Muscle of arm (tissue), 14 donors: ENCODE results near the gene C1orf53. TPM values are rescaled to one million over a fixed set of nuclear protein-coding genes. Genes with fewer than 3 reads are reported as not detected.
"Not testable (repeated sequence)": the region's sequence is repeated elsewhere in the genome, so short reads cannot be mapped to it uniquely, and the experiment has no call there.

Experiments used
- DNase-seq: peaks from one replicate; pipeline ENCODE4 v3.0.0-alpha.2; 2013
- long read RNA-seq, 11 donors: transcript quantifications; one replicate each; lab custom pipeline, GENCODE V29; 2026
- polyA plus RNA-seq, 12 donors: library from polyadenylated mRNA; unstranded; fragments of 120-200 nt; gene quantifications; one replicate each; pipeline ENCODE4 v1.2.1, GENCODE V29; 2013; ENCODE audit not compliant: insufficient read length in 12 of 12

Gene C1orf53
- 1 to 10 TPM in 9 of 12 donors, under 1 TPM in 1, not detected in 2; 0.92 to 2.9 (median 1.6) TPM for polyA plus RNA-seq
- long read RNA-seq, donor 1, transcript C1orf53-201 (3 exons, 588 nt): major isoform, 13 of 13 reads
- long read RNA-seq, donor 1, partial matches to known transcripts: 0 of 13 reads
- long read RNA-seq, donor 1, other reads (novel, unspliced or antisense): 0 of 13 reads
- long read RNA-seq, donor 2, partial matches to known transcripts: 0 of 3 reads
- long read RNA-seq, donor 2, other reads (novel, unspliced or antisense): 0 of 3 reads
- long read RNA-seq, donor 3, partial matches to known transcripts: 0 of 1 reads
- long read RNA-seq, donor 3, other reads (novel, unspliced or antisense): 0 of 1 reads
- long read RNA-seq, donor 4, partial matches to known transcripts: 0 of 1 reads
- long read RNA-seq, donor 4, other reads (novel, unspliced or antisense): 0 of 1 reads
- long read RNA-seq, donor 5, transcript C1orf53-201 (3 exons, 588 nt): major isoform, 8 of 8 reads
- long read RNA-seq, donor 5, partial matches to known transcripts: 0 of 8 reads
- long read RNA-seq, donor 5, other reads (novel, unspliced or antisense): 0 of 8 reads
- long read RNA-seq, donor 6, partial matches to known transcripts: 0 of 3 reads
- long read RNA-seq, donor 6, other reads (novel, unspliced or antisense): 0 of 3 reads
- long read RNA-seq, donor 7: 0 reads
- long read RNA-seq, donor 8, partial matches to known transcripts: 0 of 3 reads
- long read RNA-seq, donor 8, other reads (novel, unspliced or antisense): 0 of 3 reads
- long read RNA-seq, donor 9, partial matches to known transcripts: 0 of 3 reads
- long read RNA-seq, donor 9, other reads (novel, unspliced or antisense): 0 of 3 reads
- long read RNA-seq, donor 10, partial matches to known transcripts: 0 of 2 reads
- long read RNA-seq, donor 10, other reads (novel, unspliced or antisense): 0 of 2 reads
- long read RNA-seq, donor 11, partial matches to known transcripts: 0 of 4 reads
- long read RNA-seq, donor 11, other reads (novel, unspliced or antisense): 0 of 4 reads

DNA sequence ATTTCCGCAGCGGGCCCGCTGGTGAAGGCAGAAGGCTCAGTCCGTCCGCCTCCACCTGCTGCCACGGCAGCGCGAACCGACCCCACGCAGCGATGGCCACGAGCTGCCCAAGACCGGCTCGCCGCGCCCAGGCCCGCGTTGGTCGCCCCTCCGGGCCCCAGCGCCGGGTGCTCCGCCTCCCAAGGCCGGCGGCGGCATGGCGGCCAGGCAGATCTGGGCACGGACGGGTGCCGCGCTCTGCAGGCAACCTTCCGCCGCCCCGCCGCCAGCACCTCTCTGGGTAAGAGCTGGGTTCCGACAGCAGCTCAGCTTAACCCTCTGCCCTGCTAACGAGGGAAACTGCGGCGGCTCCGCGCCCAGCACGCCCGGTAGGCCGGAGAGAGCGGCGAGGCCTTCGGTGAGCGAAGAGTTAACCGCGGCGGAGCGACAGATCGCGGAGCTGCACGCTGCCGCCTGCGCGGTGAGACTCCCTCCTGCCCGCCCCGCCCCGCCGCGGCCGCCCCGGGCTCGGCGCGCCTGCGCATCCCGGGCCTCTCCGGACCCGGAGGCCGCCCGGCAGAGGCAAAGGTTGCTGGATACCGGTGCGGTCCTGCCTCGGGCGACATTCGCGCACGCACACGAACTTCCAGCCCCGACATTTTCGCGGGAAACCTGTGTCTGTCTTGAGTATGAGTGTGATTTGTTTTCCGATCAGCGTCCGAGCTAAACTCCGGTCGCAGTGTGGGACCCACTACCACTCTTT, at the start of gene C1orf53:
Gene C1orf53 (plus strand): TSS at position 177 of the 742 bp plus-strand sequence. CDS start 20 bp downstream, at position 197.
- peak; percentile 85 for DNase-seq

DNA sequence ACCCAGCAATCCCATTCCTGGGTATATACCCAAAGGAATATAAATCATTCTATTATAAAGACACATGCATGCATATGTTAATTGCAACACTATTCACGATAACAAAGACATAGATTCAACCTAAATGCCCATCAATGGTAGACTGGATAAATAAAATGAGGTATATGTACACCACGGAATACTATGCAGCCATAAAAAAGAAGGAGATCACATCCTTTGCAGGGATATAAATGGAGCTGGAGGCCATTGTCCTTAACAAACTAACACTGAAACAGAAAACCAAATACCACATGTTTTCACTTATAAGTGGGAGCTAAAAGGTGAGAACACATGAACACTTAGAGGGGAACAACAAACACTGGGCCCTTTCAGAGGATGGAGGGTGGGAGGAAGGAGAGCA, 46.7 kb upstream of the C1orf53 start:
- not testable (repeated sequence) for DNase-seq

DNA sequence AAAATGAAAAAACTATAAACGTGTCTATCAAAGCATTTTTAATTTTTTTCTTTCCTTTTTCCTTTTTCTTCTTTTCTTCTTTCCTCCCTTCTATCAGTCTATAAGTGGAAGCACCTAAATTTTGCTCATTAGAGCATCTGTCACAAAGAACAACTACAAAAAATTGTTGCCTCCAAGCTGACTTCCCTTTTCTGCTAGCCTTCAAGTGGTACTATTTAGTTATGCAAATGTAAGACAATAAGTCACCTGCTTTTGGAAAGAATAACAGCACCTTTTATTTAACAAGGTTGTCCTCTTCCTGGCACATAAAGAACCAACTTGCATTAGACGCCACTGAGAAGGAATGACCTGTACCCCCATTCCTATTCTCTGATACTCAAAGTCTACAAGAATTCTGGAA, 45.0 kb upstream of the C1orf53 start:
- DNase-seq: no peak

DNA sequence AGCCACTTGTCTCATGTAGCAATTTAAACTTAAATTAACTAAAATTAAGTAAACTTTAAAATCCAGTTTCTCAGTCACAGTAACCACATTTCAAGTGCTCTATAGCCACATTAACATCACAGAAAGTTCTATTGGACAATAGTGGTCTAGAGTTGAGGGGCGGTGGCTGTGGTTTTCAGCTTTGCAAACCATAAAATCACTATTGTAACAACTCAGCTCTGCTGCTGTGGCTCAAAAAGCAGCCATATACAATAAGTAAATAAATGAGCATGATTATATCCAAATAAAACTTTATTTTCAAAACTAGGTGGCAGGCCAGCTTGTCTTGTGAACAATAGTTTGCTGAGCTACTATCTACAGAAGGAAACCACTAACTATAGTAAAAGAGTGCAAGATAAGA, 43.4 kb upstream of the C1orf53 start:
- no peak for DNase-seq

DNA sequence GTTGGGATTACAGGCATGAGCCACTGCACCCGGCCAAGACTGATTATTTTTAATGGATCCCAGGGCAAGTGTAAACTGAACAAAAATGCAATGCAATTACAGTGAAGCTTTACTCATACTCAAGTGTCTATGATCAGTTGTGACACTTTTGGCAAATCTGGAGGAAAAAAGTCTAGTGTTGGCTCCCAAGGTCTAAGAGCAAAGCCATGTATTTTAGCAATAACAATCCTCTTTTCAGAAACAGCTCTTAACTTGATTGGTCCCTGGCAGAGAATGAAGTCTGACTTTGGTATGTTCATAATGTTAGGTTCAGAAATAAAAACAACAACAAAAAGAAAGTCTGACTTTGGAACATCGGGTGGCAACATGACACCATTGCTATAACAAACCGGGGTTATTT, 40.2 kb upstream of the C1orf53 start:
- DNase-seq: no peak

DNA sequence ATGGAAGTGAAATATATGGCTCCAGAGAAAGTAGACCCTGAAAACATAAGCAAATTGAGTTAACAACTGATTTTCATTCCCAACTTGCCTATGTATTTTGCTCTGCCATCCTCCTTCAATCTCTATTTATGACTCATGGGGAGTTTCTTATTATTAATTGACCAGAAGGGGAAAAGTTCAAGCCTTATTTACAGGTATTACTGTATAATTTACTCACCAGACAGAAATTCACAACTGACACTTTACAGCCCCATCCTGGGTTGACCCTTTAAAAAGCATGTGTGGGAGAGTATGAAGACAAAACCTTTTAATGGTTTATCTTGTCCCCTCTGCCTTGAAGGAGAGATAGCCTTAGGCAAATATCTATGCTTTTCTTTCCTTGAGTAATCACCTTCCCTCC, 39.8 kb upstream of the C1orf53 start:
- no peak for DNase-seq

DNA sequence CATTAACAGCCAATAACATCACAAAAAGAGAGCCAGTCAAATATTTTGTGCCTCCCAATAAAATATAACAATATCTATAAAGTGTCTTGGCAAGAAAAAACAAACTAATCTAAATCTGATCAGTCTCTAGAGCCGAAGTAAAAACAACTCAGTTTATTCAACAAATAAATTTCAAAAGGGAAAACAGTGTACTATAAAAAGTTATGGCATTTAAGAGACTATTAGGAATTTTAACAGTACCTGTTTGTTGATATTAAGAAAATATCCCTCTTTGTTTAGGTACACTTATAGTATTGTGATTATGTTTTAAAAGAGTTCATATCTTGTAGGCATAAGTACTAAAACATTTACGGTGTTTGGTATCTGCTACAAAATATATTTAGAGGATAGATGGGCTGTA, 36.6 kb upstream of the C1orf53 start:
- no peak for DNase-seq

DNA sequence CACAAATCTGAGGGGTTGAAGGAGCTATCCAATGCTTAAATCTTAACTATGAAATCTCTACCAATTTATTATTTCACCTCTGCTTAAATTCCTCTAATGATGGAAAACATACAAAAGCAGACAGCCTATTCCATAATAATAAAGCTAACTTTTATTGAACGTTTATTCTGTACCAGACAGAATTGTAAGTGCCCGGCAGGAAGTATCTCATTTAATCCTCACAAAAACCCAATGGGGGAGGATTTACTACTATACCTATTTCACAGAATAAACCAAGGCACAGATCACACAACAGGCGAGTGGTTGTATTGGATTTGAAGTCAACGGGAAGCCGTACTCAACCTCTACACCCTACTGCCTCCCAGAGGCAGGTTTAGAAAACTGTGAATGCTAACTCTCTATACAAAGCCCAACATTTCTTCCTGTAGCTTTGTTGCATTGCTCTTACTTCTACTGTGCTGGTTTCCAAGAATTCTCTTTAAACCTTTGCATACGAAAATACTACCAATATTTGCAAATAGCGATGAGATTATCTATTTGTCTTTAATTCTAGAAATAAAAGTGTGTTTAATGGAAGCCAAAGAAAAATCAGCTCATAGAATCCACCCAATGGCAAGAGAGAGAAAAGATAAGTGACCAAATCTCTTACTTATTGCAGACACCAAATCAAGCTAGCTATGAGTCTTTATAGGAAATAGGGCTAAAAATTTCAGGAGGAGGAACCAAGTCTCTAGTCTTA, 33.5 kb upstream of the C1orf53 start:
- DNase-seq: peak; percentile 13

DNA sequence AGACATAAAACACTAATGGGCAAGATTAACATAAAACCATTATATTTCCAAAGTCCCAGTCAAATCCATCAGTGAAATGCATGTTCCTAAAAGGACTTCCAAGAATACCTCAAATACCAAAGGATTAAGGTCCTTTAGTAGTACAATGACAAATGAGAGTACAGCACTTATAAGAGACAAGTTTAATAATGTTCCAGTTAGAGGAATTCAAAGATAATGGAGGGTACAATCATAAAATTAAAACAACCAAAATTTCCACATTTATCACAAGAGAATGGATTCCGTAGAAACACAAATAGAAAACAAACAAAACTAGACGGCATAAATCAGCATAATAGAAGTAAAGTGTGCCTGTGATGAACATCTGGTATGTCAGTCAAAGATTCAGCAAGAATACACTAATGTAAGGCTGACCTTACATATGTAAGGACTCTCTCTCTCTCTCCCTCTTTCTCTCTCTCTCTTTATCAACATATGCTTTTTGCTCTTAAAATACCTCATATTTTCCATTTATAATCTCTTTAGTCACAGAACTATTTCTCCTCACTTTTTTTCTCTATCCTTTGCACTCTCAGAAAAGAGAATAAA, 32.8 kb upstream of the C1orf53 start:
- DNase-seq: no peak

DNA sequence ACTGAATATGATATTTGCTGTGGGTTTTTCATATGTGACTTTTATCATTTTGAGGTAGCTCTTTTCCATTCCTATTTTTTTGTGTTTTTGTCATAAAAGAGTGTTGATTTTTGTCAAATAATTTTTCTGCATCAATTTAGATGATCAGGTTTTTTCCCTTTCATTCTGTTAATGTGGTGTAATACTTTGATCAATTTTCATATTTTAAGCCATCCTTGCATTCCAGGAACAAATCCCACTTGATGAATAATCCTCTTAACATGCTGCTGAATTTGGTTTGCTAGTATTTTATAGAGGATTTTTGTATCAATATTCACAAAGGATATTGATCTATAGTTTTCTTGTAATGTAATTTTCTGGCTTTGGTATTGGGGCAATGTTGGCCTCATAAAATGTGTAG, 25.5 kb upstream of the C1orf53 start:
- no peak for DNase-seq

DNA sequence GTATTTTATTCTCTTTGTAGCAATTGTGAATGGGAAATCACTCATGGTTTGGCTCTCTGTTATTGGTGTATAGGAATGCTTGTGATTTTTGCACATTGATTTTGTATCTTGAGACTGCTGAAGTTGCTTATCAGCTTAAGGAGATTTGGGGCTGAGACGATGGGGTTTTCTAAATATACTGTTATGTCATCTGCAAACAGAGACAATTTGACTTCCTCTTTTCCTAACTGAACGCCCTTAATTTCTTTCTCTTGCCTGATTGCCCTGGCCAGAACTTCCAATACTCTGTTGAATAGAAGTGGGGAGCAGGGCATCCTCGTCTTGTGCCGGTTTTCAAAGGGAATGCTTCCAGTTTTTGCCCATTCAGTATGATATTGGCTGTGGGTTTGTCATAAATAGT, 22.0 kb upstream of the C1orf53 start:
- not testable (repeated sequence) for DNase-seq

DNA sequence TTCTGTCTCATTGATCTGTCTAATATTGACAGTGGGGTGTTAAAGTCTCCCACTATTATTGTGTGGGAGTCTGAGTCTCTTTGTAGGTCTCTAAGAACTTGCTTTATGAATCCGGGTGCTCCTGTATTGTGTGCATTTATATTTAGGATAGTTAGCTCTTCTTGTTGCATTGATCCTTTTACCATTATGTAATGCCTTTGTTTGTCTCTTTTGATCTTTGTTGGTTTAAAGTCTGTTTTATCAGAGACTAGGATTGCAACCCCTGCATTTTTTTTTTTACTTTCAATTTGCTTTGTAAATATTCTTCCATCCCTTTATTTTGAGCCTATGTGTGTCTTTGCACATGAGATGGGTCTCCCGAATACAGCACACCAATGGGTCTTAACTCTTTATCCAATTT, 20.2 kb upstream of the C1orf53 start:
- DNase-seq: not testable (repeated sequence)

DNA sequence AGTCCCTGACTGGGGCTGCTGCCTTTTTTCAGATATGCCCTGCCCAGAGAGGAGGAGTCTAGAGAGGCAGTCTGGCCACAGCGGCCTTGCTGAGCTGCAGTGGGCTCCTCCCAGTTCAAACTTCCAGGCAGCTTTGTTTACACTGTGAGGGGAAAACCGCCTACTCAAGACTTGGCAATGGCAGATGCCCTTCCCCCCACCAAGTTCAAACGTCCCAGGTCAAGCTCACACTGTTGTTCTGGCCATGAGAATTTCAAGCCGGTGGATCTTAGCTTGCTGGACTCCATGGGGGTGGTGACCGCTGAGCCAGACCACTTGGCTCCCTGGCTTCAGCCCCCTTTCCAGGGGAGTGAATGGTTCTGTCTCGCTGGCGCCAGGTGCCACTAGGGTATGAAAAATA, 18.3 kb upstream of the C1orf53 start:
- DNase-seq: no peak

DNA sequence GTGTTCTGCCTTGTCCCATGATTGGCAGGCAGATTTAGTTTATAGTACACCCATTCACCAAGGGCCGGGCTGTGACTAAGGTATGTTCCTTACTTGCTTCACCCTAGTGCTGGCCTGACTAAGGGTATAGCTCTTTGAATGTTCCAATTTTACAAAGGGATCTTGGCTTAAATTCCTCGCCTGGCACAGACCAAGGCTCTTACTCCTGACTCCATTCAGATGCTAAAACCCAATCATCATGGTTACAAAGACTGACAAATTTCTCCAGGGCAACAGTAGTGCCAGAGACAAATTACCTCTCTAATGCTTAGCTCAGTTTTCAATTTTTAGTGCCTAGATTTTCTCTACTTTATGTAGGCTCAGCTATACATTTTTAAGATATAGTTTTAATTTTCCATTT, 11.5 kb upstream of the C1orf53 start:
- DNase-seq: no peak

DNA sequence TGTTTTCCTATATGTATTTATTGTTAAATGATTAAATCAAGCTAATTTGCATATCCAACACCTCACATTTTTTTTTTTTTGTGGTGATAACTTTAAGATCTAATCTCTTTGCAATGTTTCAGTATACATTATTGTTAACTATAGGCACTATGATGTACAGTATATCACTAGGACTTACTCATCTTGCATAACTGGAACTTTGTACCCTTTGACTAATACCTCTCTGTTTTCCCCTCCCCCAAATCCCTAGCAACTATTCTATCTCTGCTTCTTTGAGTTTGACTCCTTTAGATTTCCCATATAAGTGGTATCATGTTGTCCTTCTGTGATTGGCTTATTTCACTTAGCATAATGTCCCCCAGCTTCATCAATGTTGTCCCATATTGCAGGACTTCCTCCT, 9.7 kb upstream of the C1orf53 start:
- DNase-seq: no peak

DNA sequence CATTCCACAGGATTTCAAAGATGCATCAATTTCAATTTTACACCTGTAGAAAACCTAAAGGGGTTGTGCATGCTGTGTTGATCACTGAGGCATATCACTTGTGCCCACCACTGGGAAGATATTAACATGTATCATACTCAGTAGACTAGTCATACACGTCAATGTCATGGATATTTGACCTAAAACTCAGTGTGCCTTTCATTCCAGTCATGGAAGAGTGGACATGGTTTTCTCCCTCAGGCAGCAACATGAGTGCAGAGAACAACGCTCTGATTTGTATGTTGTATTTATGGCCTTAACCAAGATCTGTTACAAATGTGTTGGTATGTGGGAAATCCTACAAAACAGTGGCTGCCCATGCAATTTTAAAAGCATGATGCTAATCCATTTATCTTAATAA, 6.1 kb upstream of the C1orf53 start:
- DNase-seq: no peak

DNA sequence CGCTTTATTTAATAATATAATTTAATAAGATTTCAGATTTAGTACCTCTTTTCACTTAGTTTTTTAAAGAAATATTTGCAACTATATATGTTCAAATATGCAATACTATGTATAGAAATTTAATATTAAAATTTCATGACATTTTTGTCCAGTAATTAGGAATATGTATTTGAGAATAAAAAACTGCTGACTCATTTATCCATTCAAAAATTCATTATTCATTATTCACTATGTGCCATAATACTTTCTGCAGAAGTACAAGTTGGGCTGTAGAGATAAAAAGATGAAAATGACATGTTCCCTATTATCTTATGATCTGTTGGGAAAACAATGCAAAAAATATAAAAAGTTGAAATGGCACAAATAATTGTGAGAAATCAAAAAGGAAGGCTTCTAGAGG, 3.4 kb upstream of the C1orf53 start:
- no peak for DNase-seq

DNA sequence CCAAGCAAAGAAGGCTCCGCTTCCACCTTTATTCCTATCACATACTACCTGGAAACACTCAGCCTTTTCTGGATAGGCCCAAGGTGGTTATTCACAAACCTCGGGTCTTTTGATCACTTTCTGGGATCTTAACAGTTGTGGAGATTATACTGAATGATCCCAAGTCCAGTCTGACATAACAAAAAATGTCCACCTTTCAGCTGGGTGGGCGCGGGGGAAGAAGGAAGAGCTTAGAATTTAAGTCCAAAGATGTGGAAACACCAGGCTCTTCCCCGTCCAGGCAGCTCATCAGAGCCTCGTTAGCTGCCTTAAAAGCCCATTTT, 338 bp upstream of the C1orf53 start:
- DNase-seq: no peak

DNA sequence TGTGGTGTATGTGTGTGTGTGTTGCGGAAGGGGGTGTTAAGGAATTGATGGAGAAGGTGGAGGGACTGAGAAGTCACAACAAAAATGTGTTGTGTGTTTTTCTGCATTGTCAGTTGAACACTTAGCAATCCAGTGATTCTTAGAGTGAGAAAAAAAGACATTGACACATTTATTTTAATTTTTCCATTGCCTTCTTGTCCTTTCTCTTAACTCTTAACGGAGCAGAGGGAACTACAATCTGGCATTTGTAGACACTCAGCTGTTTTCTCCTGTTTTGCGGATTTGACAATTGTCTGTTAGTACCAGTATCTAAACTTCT, 725 bp downstream of the C1orf53 start:
- DNase-seq: no peak

DNA sequence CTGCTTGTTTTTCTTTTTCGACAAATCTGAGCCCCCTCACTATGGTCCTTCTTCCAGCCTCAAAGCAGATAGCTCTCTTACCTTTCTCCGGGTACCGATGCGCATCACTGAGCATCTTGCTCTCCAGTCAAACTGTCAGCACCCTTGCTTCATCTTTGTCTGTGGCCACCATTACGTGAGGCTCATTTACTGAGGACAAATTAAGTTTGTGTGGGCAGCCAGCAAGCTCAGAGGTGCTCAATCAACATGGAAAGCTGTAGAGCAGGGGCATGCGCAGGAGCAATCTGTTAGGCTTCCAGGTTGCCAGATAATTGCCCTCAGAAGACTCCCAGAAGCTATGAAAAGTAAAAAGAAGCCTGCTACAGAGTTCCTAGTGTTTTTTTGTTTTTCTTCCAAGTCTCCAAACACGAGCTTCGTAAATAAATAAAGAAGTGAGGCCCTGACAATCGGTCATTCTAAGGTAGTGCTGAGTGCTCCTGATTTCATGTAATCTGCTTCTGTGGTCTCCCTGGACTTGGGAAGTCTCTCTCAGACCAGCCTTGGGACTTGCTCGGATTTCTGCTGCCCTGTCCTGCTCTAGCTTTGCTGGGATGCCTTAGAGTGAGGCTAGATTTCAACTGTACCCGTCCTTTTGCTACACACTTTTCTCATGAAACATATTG, 1.8 kb downstream of the C1orf53 start:
- no peak for DNase-seq
